Left renal pelvis (tissue), 4 donors: ENCODE measurements around the gene RALGDS. TPM values are rescaled to one million over a fixed set of nuclear protein-coding genes. Genes with fewer than 3 reads are reported as not detected.
"Not testable (repeated sequence)": the region's sequence is repeated elsewhere in the genome, so short reads cannot be mapped to it uniquely, and the experiment has no call there.

ENCODE experiments used
- DNase-seq, 4 donors: peaks; one replicate each; pipeline ENCODE4 v3.0.0-alpha.2; 2013; ENCODE audit warnings: low read depth in 4 of 4, low spot score in 3 of 4
- polyA plus RNA-seq, 4 donors: library from polyadenylated mRNA; unstranded; fragments of 120-200 nt; gene quantifications; one replicate each; pipeline ENCODE4 v1.2.1, GENCODE V29; 2013; ENCODE audit not compliant: insufficient read length in 4 of 4

The RALGDS gene
- polyA plus RNA-seq, 4 donors, result 28.5 to 39.6 (median 33.9) TPM

- no peak for DNase-seq
These were observed 47.7 kb downstream of the RALGDS start for GRCh38 chr9:133073086-133074014.

- DNase-seq, result not testable (repeated sequence)
These were observed 48.8 kb downstream of the RALGDS start for GRCh38 chr9:133072210-133072609.

GRCh38 chr9:133071484-133072150 is 49.4 kb downstream of the RALGDS start:
- no peak for DNase-seq

- not testable (repeated sequence) for DNase-seq
These were observed 50.1 kb downstream of the RALGDS start for GRCh38 chr9:133070985-133071384.

- DNase-seq, result not testable (repeated sequence)
These were observed 50.5 kb downstream of the RALGDS start for GRCh38 chr9:133070500-133070961.

GRCh38 chr9:133068431-133068830 is 52.6 kb downstream of the RALGDS start:
- not testable (repeated sequence) for DNase-seq

GRCh38 chr9:133067813-133068212 is 53.2 kb downstream of the RALGDS start:
- DNase-seq, result no peak

- DNase-seq, result no peak
These were observed 54.0 kb downstream of the RALGDS start for GRCh38 chr9:133067006-133067405.

GRCh38 chr9:133066181-133066983 is 54.7 kb downstream of the RALGDS start:
- DNase-seq, result no peak

- DNase-seq, result no peak
These were observed 56.0 kb downstream of the RALGDS start for GRCh38 chr9:133065070-133065388.

- no peak for DNase-seq
These were observed 56.6 kb downstream of the RALGDS start for GRCh38 chr9:133064241-133065069.

- DNase-seq, result no peak
These were observed 57.4 kb downstream of the RALGDS start for GRCh38 chr9:133063500-133064231.

GRCh38 chr9:133063159-133063499 is 57.9 kb downstream of the RALGDS start:
- no peak for DNase-seq

GRCh38 chr9:133062569-133062968 is 58.5 kb downstream of the RALGDS start:
- DNase-seq, result not testable (repeated sequence)

GRCh38 chr9:133061764-133062145 is 59.3 kb downstream of the RALGDS start, which contains the start of gene CEL:
Gene CEL, plus strand, starts transcription at chr9:133061981. Its CDS starts 22 bp downstream, at chr9:133062003.
- not testable (repeated sequence) for DNase-seq

GRCh38 chr9:133061019-133061763 is 59.8 kb downstream of the RALGDS start:
- DNase-seq, result not testable (repeated sequence)

- DNase-seq, result no peak
These were observed 60.6 kb downstream of the RALGDS start for GRCh38 chr9:133060417-133060841.

- DNase-seq, result no peak
These were observed 61.4 kb downstream of the RALGDS start for GRCh38 chr9:133059623-133060022.
